Measurements from ENCODE around the gene BAG5. TPM values are rescaled to one million over a fixed set of nuclear protein-coding genes. Genes with fewer than 3 reads are reported as not detected.

Gene BAG5
- total and polyA plus RNA-seq, 2 of the 4 experiments (the other 2 are of a cell fraction), result 6.7 to 22.2 TPM

DNA sequence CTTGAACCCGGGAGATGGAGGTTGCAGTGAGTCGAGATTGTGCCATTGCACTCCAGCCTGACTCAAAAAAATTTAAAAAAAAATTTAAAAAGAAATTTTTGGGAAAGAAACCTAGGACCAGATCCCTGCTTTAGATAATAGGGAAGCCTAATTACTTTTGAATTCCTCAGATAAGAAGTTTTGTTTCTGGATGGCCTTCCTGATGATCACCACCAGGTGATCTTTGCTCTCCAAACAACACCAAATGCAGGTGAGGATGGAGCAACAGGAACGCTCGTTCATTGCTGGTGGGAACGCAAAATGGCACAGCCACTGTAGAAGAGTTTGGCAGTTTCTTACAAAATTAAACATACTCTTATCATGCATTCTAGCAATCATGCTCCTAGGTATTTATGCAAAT, 38.0 kb upstream of the BAG5 start:
- Histone ChIP-seq H4K8ac (ENCODE audit: low read depth in 2 of 2, low read length in 2 of 2) (no peak overlapping the region), H2BK120ac (ENCODE audit: low read depth, low read length) (no peak overlapping the region), H3K36me3 (ENCODE audit: control insufficient read depth, insufficient read depth, low read length) (no peaks in the 10 kb centered on the region), H3K18ac (ENCODE audit: low read depth, low read length) (no peak overlapping the region), H4K20me1 (ENCODE audit: insufficient read depth, low read length) (peaks cover 8% of the 10 kb centered on the region), H2AK5ac (ENCODE audit: low read depth, low read length) (no peak overlapping the region), H3K4me2 (ENCODE audit: low read depth, low read length) (no peak overlapping the region), H3K56ac (ENCODE audit: extremely low read depth, insufficient read depth, low read length) (no peak overlapping the region), H2BK5ac (ENCODE audit: low read depth, low read length, poor library complexity, severe bottlenecking) (no peak overlapping the region), H3K4ac (ENCODE audit: low read depth, low read length) (no peak overlapping the region), H4K5ac (ENCODE audit: low read depth, low read length) (no peak overlapping the region), H3K79me1 (ENCODE audit: low read depth in 1 of 2, low read length in 2 of 2) (peaks cover 0 to 16% of the 10 kb centered on the region in 2 experiments; a peak in 1 of 4 replicates), H3K4me1 (ENCODE audit: control insufficient read depth, insufficient read depth, low read length) (peaks cover 4% of the 10 kb centered on the region), H3K27ac (ENCODE audit: insufficient read depth, low read length) (no peak overlapping the region), H2BK15ac (ENCODE audit: low read depth, low read length) (no peak overlapping the region), H3K27me3 (ENCODE audit: control insufficient read depth, insufficient read depth, low read length) (no peaks in the 10 kb centered on the region), H3K14ac (replicated peaks; ENCODE audit: low read depth, low read length) (no peak overlapping the region), H2AK9ac (replicated peaks; ENCODE audit: low read depth, low read length, poor library complexity) (no peak overlapping the region), H3K9me3 (ENCODE audit: control insufficient read depth, insufficient read depth, low read length) (no peaks in the 10 kb centered on the region), H3K9ac (ENCODE audit: low read depth, low read length) (no peak overlapping the region), H3K9me1 (ENCODE audit: insufficient read depth, low read length) (peaks cover 7% of the 10 kb centered on the region), H3K4me3 (ENCODE audit: insufficient read depth, low read depth, low read length) (no peak overlapping the region), H2BK20ac (ENCODE audit: low read depth, low read length) (no peak overlapping the region), H3K23ac (ENCODE audit: low read depth, low read length) (no peak overlapping the region), H4K91ac (ENCODE audit: insufficient read depth, low read depth, low read length) (no peak overlapping the region), H2AFZ (replicated peaks; ENCODE audit: low read length, poor library complexity) (no peak overlapping the region)
- no peak for DNase-seq
- BruUV-seq (replicated peaks), result no TSS peak
- dilution Hi-C loops (cut with HindIII; ENCODE audit: low sequenced_read_pairs, unreplicated experiment), result no loop called here
- WGBS, 2 experiments (ENCODE audit: extremely low coverage in 2 of 2, insufficient read length in 1 of 2), result no CpG with 5 or more reads among the region's 5 CpGs
- POLR2A ChIA-PET (ENCODE audit: unreplicated experiment), result no interaction called here
- ATAC-seq (ENCODE audit: low read depth), result no peak
- intact Hi-C loops (cut with micrococcal nuclease), result no loop called here
- CTCF ChIA-PET, result no interaction called here
- TF ChIP-seq RCOR1 (IDR thresholded peaks at IDR 0.05; ENCODE audit: insufficient replicate concordance, low read length), result no peak
- TF ChIP-seq BHLHE40 (IDR thresholded peaks at IDR 0.05; ENCODE audit: low read depth, low read length), result no peak
- TF ChIP-seq, protein P1, sequence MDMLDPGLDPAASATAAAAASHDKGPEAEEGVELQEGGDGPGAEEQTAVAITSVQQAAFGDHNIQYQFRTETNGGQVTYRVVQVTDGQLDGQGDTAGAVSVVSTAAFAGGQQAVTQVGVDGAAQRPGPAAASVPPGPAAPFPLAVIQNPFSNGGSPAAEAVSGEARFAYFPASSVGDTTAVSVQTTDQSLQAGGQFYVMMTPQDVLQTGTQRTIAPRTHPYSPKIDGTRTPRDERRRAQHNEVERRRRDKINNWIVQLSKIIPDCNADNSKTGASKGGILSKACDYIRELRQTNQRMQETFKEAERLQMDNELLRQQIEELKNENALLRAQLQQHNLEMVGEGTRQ (IDR thresholded peaks at IDR 0.05; ENCODE audit: low read depth, low read length), result no peak
- TF ChIP-seq MAZ (IDR thresholded peaks at IDR 0.05; ENCODE audit: borderline replicate concordance, low read depth, low read length), result no peak
- TF ChIP-seq FOS (IDR thresholded peaks at IDR 0.05; ENCODE audit: low read depth, low read length), result no peak
- TF ChIP-seq CHD1 (IDR thresholded peaks at IDR 0.05; ENCODE audit: low read depth, low read length), result no peak
- no peak for TF ChIP-seq NFE2L2 (IDR thresholded peaks at IDR 0.05; ENCODE audit: low read depth, low read length)
- no peak for TF ChIP-seq RFX5 (IDR thresholded peaks at IDR 0.05; ENCODE audit: low read depth, low read length)
- no peak for TF ChIP-seq CEBPB (IDR thresholded peaks at IDR 0.05; ENCODE audit: low read depth, low read length)
- TF ChIP-seq, protein P2, sequence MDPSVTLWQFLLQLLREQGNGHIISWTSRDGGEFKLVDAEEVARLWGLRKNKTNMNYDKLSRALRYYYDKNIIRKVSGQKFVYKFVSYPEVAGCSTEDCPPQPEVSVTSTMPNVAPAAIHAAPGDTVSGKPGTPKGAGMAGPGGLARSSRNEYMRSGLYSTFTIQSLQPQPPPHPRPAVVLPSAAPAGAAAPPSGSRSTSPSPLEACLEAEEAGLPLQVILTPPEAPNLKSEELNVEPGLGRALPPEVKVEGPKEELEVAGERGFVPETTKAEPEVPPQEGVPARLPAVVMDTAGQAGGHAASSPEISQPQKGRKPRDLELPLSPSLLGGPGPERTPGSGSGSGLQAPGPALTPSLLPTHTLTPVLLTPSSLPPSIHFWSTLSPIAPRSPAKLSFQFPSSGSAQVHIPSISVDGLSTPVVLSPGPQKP (IDR thresholded peaks at IDR 0.05; ENCODE audit: borderline replicate concordance, low read depth, low read length), result no peak
- in situ Hi-C loops (cut with MboI; ENCODE audit: low sequenced_read_pairs), result no loop called here
